Sigmoid colon (tissue), 7 donors: ENCODE results near the gene APOL3. TPM values are rescaled to one million over a fixed set of nuclear protein-coding genes. Genes with fewer than 3 reads are reported as not detected.

Source experiments
- DNase-seq: peaks from one replicate; pipeline ENCODE4 v3.0.0-alpha.2; 2019
- H3K27ac ChIP-seq, 4 donors: fragments of 200-600 bp; sonication (generic); one replicate each; pipeline ENCODE4 v1.5.1; 2016 to 2019; ENCODE audit warnings: mild to moderate bottlenecking in 1 of 4
- H3K27me3 ChIP-seq, 3 donors: fragments of 200-600 bp; sonication (generic); one replicate each; pipeline ENCODE4 v1.5.1; 2019; ENCODE audit warnings: mild to moderate bottlenecking in 1 of 3
- H3K36me3 ChIP-seq, 4 donors: fragments of 200-600 bp; sonication (generic); one replicate each; pipeline ENCODE4 v1.5.1; 2016 to 2019
- H3K4me1 ChIP-seq, 4 donors: fragments of 200-600 bp; sonication (generic); one replicate each; pipeline ENCODE4 v1.5.1; 2017 to 2019
- H3K4me3 ChIP-seq, 4 donors: fragments of 200-600 bp; sonication (generic); one replicate each; pipeline ENCODE4 v1.5.1; 2017 to 2019; ENCODE audit warnings: mild to moderate bottlenecking in 2 of 4, moderate library complexity in 1 of 4
- H3K9me3 ChIP-seq, 4 donors: fragments of 200-600 bp in 3 of 4; sonication (generic) in 3 of 4; one replicate each; pipeline versions ENCODE4 v1.5.1 to v1.6.1; 2013 to 2019
- EP300 ChIP-seq, 4 donors: sonication (generic); formaldehyde crosslinking; IDR thresholded peaks; one replicate each; pipeline ENCODE4 v1.6.1; 2017; ENCODE audit warnings: antibody characterized with exemption in 4 of 4
- POLR2A ChIP-seq, 2 donors: fragments of 450-650 bp; IDR thresholded peaks; one replicate each; pipeline ENCODE4 v1.6.1; 2016; ENCODE audit warnings: antibody characterized with exemption in 2 of 2, mild to moderate bottlenecking in 2 of 2, moderate library complexity in 2 of 2
- POLR2AphosphoS5 ChIP-seq, 4 donors: sonication (generic); formaldehyde crosslinking; IDR thresholded peaks; one replicate each; pipeline ENCODE4 v1.6.1; 2017; ENCODE audit warnings: antibody characterized with exemption in 4 of 4
- WGBS, 2 donors: extraction: QIAGEN DNeasy Blood & Tissue Kit; methylation state at CpG; one replicate each; pipeline ENCODE4 v1.1.7; 2013; 5-methylcytosine and 5-hydroxymethylcytosine counted together
- intact Hi-C: fragments of 100-400 bp; cut with DNase I; formaldehyde crosslinking; loops from one replicate; pipeline ENCODE4 v1.15.1; 2023
- polyA plus RNA-seq, 3 donors: library from polyadenylated mRNA; stranded (reverse); fragments of 200-250 nt; gene quantifications; one replicate each; pipeline ENCODE4 v1.2.3, GENCODE V29; 2013
- total RNA-seq, 4 donors: library from RNA; depleted of rRNA; stranded (reverse); fragments of >200 nt; gene quantifications; one replicate each; pipeline ENCODE4 v1.1.0, GENCODE V29; 2016
- TF ChIP-seq, protein P1 (sequence below), 4 experiments: fragments of 450-650 bp in 3 of 4; fragments of 200-600 bp in 1 of 4; IDR thresholded peaks; one replicate each; pipeline ENCODE4 v1.5.1; 2016 to 2019; ENCODE audit warnings: antibody characterized with exemption in 4 of 4, mild to moderate bottlenecking in 3 of 4, moderate library complexity in 2 of 4
- donor health status: healthy with polysubstance abuse.
- donor health status: Bipolar disorder and iron deficiency.
- donor health status: healthy.

Gene APOL3
- total and polyA plus RNA-seq, 7 donors: 7.4 to 48.9 (median 27.4) TPM

DNA sequence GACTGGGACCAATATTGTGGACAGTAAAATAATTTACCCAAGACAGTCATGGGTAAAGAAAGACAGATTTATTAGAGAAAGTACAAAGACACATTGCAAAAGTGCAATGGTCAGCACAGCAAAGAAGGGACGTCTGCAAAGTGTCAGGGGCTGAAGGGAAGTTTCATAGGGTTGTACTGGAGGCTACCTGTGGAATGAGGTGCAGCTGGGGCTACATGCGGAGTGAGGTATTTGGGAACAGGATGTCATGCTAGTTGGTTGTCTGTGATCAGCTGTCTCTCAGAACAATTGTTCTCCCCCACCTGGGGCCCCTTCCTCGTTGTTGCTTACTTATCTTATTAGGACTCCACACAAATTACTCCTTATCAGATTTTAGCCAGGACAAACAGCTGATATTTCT is 11.4 kb upstream of the APOL3 start:
- no peak overlapping the region for H3K4me3 ChIP-seq
- WGBS, 2 donors: 32 to 53% methylated on average over 3 of the region's 3 CpGs
- no peaks in the 10 kb centered on the region for H3K36me3 ChIP-seq
- no peaks in the 10 kb centered on the region for H3K4me1 ChIP-seq
- no peaks in the 10 kb centered on the region for H3K27me3 ChIP-seq
- intact Hi-C loops: no loop called here
- DNase-seq: no peak
- no peak overlapping the region for H3K27ac ChIP-seq
- no peaks in the 10 kb centered on the region for H3K9me3 ChIP-seq
- no peak for TF ChIP-seq POLR2AphosphoS5 (IDR thresholded peaks at IDR 0.05)

DNA sequence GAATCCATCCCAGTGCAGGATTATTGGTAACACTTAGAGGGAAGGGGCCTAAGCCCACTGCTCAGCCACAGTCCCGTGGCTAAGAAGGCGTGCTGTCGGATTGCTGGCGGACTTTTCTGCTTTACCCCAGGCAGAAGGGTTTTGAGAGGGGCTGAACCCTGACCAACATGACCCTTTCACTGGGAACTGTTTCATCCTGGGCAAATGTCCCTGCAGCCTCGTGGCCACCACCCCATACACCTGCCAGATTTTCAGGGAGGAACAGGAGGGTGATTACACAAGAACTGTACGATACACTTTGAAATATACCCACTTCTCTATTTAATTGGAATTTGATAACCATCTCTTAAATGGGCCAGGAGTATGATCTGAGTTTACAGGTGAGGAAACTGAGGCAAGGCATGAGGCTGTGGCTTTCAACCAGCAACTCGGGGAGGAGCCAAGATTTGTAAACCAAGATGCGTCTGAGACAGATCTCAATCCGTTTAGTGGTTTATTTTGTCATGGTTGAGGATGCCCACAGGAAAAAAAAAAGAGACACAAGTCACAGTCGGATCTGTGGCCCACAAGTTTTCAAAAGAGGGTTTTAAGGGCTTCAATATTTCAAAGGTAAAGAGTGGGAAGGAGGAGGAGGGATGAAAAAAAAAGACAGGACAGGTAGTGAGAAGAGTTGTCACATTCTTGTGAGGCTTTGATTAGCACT is 6.1 kb upstream of the APOL3 start:
- Histone ChIP-seq H3K27ac (no peak overlapping the region), H3K4me3 (no peak overlapping the region), H3K27me3 (no peaks in the 10 kb centered on the region), H3K4me1 (peaks cover 0 to 4% (median 0%) of the 10 kb centered on the region in 4 donors), H3K36me3 (no peaks in the 10 kb centered on the region), H3K9me3 (no peaks in the 10 kb centered on the region)
- WGBS, 2 donors: 72 to 75% methylated on average over 10 of the region's 10 CpGs
- intact Hi-C loops: no loop called here
- no peak for TF ChIP-seq POLR2A (IDR thresholded peaks at IDR 0.05)
- TF ChIP-seq POLR2AphosphoS5 (IDR thresholded peaks at IDR 0.05): no peak
- no peak for TF ChIP-seq EP300 (IDR thresholded peaks at IDR 0.05)
- TF ChIP-seq, protein P1, sequence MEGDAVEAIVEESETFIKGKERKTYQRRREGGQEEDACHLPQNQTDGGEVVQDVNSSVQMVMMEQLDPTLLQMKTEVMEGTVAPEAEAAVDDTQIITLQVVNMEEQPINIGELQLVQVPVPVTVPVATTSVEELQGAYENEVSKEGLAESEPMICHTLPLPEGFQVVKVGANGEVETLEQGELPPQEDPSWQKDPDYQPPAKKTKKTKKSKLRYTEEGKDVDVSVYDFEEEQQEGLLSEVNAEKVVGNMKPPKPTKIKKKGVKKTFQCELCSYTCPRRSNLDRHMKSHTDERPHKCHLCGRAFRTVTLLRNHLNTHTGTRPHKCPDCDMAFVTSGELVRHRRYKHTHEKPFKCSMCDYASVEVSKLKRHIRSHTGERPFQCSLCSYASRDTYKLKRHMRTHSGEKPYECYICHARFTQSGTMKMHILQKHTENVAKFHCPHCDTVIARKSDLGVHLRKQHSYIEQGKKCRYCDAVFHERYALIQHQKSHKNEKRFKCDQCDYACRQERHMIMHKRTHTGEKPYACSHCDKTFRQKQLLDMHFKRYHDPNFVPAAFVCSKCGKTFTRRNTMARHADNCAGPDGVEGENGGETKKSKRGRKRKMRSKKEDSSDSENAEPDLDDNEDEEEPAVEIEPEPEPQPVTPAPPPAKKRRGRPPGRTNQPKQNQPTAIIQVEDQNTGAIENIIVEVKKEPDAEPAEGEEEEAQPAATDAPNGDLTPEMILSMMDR (IDR thresholded peaks at IDR 0.05): no peak
- no peak for DNase-seq

DNA sequence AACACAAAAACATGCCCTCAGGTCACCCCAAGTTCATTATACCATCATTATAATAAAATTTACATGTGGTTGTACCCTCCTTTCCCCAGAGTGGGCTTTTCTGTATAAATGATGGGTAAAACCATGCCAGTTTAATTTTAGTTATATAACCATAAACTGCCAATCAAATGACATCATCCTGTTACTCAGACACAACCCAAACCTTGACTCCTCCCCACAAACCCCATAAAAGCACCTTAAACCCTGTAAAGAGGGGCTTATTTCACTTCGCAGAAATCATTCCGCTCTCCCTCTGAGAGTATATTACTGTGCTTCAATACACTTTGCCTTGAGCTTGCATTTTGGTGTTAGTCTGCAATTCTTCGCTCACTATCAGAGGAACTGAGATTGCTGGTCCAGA is 5.5 kb upstream of the APOL3 start:
- intact Hi-C loops: no loop called here
- H3K4me3 ChIP-seq: no peak overlapping the region
- TF ChIP-seq POLR2A (IDR thresholded peaks at IDR 0.05) (no peak), EP300 (IDR thresholded peaks at IDR 0.05) (no peak), POLR2AphosphoS5 (IDR thresholded peaks at IDR 0.05) (no peak)
- TF ChIP-seq, protein P1 (IDR thresholded peaks at IDR 0.05): no peak
- DNase-seq: no peak
- WGBS, 2 donors: 92 to 95% methylated on average over 3 of the region's 3 CpGs
- no peaks in the 10 kb centered on the region for H3K9me3 ChIP-seq
- no peaks in the 10 kb centered on the region for H3K36me3 ChIP-seq
- no peaks in the 10 kb centered on the region for H3K27me3 ChIP-seq
- peaks cover 0 to 5% (median 2%) of the 10 kb centered on the region in 4 donors for H3K4me1 ChIP-seq
- no peak overlapping the region for H3K27ac ChIP-seq

DNA sequence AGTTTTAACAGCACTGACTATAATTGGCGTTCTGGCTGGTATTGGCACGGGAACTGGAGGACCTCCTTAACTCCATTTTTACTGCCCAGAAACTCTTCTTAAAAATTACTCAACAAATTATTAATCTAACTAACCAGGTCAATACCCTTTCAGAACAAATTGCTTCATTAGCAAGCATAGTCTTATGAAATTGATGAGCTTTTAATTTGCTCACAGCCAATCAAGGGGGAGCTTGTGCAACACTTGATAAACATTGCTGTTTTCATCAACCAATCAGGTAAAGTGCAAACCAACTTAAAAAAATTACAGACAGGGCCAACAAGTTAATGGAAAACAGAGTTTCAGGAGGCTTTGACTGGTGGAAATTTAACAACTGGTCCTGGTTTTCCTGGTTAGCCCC is 4.6 kb upstream of the APOL3 start:
- DNase-seq: no peak
- Histone ChIP-seq H3K9me3 (no peaks in the 10 kb centered on the region), H3K27ac (no peak overlapping the region), H3K27me3 (no peaks in the 10 kb centered on the region), H3K36me3 (no peaks in the 10 kb centered on the region), H3K4me1 (peaks cover 0 to 14% (median 11%) of the 10 kb centered on the region in 4 donors), H3K4me3 (no peak overlapping the region)
- no peak for TF ChIP-seq POLR2A (IDR thresholded peaks at IDR 0.05)
- no peak for TF ChIP-seq POLR2AphosphoS5 (IDR thresholded peaks at IDR 0.05)
- TF ChIP-seq, protein P1 (IDR thresholded peaks at IDR 0.05): no peak
- TF ChIP-seq EP300 (IDR thresholded peaks at IDR 0.05): no peak
- WGBS, 2 donors: 91 to 92% methylated on average over 2 of the region's 2 CpGs
- intact Hi-C loops: no loop called here

DNA sequence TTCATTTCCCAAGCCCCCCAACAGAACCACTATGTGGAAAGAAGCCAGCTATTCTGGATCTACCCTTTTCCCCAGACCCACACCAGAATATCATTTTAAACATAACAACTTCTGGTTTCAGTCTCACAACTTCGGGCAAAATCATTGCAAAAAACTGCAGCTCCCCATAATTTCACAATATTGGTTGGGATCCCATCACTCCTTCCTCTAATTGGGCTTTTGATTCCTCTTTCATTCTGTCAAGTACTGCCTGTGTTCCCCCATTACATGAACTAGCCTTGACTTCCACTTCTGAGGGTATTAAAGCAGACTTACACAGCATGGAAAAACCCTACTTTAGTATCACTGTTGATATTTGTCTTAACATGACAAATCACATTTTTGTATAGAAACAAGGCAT is 4.1 kb upstream of the APOL3 start:
- H3K4me1 ChIP-seq: peaks cover 0 to 19% (median 15%) of the 10 kb centered on the region in 4 donors
- intact Hi-C loops: no loop called here
- H3K4me3 ChIP-seq: no peak overlapping the region
- TF ChIP-seq, protein P1 (IDR thresholded peaks at IDR 0.05): no peak
- H3K27ac ChIP-seq: no peak overlapping the region
- no peaks in the 10 kb centered on the region for H3K9me3 ChIP-seq
- no peak for DNase-seq
- no peaks in the 10 kb centered on the region for H3K27me3 ChIP-seq
- WGBS, 2 donors: 71 to 79% methylated on average over 1 of the region's 1 CpG
- H3K36me3 ChIP-seq: no peaks in the 10 kb centered on the region
